Measurements from ENCODE around the gene PPP2R3B. TPM values are rescaled to one million over a fixed set of nuclear protein-coding genes. Genes with fewer than 3 reads are reported as not detected.

The PPP2R3B gene
- total RNA-seq, 4 donors from 2014 or later = 4.0 to 65.2 (median 13.1) TPM

DNA sequence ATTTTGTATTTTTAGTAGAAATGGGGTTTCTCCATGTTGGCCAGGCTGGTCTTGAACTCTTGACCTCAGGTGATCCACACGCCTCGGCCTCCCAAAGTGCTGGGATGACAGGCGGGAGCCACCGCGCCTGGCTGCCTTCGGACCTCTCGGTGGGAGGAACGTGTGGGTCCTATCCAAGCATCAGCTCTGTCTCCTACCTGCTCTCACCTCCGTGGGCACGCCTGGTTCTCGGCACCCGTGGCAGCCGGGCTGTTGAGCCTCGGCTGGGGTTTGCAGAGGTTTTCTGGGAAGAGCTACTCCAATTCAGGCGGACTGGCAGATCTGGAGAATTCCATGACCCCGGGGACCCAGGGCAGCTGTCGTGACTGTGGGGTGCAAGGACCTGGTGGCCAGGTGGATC, 23.6 kb upstream of the PPP2R3B start:
- DNase-seq = no peak
- peaks cover 0 to 8% (median 0%) of the 10 kb centered on the region in 4 donors for H3K4me1 ChIP-seq
- H3K9me3 ChIP-seq = no peaks in the 10 kb centered on the region
- H3K27ac ChIP-seq = no peak overlapping the region
- H3K27me3 ChIP-seq = no peaks in the 10 kb centered on the region
- no peaks in the 10 kb centered on the region for H3K36me3 ChIP-seq
- TF ChIP-seq, protein P1, sequence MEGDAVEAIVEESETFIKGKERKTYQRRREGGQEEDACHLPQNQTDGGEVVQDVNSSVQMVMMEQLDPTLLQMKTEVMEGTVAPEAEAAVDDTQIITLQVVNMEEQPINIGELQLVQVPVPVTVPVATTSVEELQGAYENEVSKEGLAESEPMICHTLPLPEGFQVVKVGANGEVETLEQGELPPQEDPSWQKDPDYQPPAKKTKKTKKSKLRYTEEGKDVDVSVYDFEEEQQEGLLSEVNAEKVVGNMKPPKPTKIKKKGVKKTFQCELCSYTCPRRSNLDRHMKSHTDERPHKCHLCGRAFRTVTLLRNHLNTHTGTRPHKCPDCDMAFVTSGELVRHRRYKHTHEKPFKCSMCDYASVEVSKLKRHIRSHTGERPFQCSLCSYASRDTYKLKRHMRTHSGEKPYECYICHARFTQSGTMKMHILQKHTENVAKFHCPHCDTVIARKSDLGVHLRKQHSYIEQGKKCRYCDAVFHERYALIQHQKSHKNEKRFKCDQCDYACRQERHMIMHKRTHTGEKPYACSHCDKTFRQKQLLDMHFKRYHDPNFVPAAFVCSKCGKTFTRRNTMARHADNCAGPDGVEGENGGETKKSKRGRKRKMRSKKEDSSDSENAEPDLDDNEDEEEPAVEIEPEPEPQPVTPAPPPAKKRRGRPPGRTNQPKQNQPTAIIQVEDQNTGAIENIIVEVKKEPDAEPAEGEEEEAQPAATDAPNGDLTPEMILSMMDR (IDR thresholded peaks at IDR 0.05) = no peak
- no peak for TF ChIP-seq POLR2A (IDR thresholded peaks at IDR 0.05)
- H3K4me3 ChIP-seq = no peak overlapping the region

GRCh38 chrX:405149-405548, 18.4 kb upstream of the PPP2R3B start:
- TF ChIP-seq POLR2A (IDR thresholded peaks at IDR 0.05) = no peak
- TF ChIP-seq, protein P1 (IDR thresholded peaks at IDR 0.05) = no peak
- no peaks in the 10 kb centered on the region for H3K9me3 ChIP-seq
- no peak for DNase-seq
- H3K4me1 ChIP-seq = no peaks in the 10 kb centered on the region
- H3K27ac ChIP-seq = no peak overlapping the region
- no peaks in the 10 kb centered on the region for H3K27me3 ChIP-seq
- H3K36me3 ChIP-seq = no peaks in the 10 kb centered on the region
- no peak overlapping the region for H3K4me3 ChIP-seq

DNA sequence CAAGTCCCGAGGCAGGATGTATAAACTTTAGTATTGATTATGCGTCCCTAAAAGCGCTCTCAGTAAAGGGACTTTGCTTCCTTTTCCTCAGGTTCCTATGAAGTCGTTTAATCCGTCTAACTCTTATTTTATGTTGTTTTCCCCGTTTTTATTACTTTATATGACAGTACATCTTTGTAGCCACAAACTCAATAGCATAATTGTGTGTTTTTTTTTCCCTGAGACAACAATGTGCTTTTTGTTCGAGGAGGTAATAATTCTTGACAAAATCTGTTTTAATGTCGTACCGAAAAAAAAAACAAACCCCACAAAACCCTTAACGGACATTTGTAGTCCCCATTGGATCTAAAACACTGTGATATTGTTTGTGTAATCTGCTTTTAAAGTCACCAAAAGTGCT, 17.9 kb upstream of the PPP2R3B start:
- no peak overlapping the region for H3K4me3 ChIP-seq
- no peaks in the 10 kb centered on the region for H3K27me3 ChIP-seq
- H3K27ac ChIP-seq = no peak overlapping the region
- TF ChIP-seq POLR2A (IDR thresholded peaks at IDR 0.05) = no peak
- TF ChIP-seq, protein P1 (IDR thresholded peaks at IDR 0.05) = no peak
- no peaks in the 10 kb centered on the region for H3K4me1 ChIP-seq
- H3K36me3 ChIP-seq = no peaks in the 10 kb centered on the region
- no peak for DNase-seq
- H3K9me3 ChIP-seq = no peaks in the 10 kb centered on the region

DNA sequence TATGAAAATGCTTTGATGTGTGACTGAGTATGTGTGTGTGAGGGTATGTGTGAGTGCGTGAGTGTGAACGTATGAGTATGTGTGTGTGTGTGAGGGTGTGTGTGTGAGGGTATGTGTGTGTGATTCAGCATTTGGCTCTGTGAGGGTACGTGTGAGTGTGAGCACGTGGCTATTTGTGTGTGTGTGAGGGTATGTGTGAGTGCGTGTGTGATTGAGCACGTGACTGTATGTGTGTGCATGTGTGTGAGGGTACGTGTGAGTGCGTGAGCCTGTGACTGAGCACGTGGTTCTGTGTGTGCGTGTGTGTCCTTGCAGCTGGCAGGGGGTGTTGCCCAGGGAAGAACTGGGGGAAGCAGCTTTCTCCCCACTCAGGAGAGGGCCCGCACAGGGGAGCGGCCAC, 16.1 kb upstream of the PPP2R3B start:
- Histone ChIP-seq H3K36me3 (no peaks in the 10 kb centered on the region), H3K4me1 (no peaks in the 10 kb centered on the region), H3K27ac (no peak overlapping the region), H3K9me3 (no peaks in the 10 kb centered on the region), H3K27me3 (no peaks in the 10 kb centered on the region), H3K4me3 (no peak overlapping the region)
- DNase-seq = no peak
- no peak for TF ChIP-seq POLR2A (IDR thresholded peaks at IDR 0.05)
- TF ChIP-seq, protein P1 (IDR thresholded peaks at IDR 0.05) = no peak

DNA sequence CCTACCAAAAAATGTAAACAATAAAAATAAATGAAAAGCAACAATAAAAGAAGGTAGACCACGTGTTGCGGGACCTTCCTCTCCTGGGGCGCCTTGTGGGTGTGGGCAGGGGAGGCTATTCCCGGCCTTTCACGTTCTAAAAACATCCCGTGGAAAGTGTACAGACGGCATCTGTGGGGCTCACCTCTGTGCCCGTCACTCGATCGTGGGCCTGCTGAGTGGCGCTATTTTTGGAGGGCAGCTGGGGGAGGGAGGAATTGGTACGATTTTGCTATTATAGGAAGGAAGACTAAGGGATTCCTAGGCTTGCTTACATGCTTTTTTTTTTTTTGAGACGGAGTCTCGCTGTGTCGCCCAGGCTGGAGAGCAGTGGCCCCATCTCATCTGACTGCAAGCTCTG, 13.6 kb upstream of the PPP2R3B start:
- no peak for DNase-seq
- no peaks in the 10 kb centered on the region for H3K9me3 ChIP-seq
- no peaks in the 10 kb centered on the region for H3K27me3 ChIP-seq
- no peak for TF ChIP-seq POLR2A (IDR thresholded peaks at IDR 0.05)
- TF ChIP-seq, protein P1 (IDR thresholded peaks at IDR 0.05) = no peak
- no peaks in the 10 kb centered on the region for H3K4me1 ChIP-seq
- H3K4me3 ChIP-seq = no peak overlapping the region
- H3K27ac ChIP-seq = no peak overlapping the region
- H3K36me3 ChIP-seq = no peaks in the 10 kb centered on the region

GRCh38 chrX:397575-397974, 10.9 kb upstream of the PPP2R3B start:
- no peak for TF ChIP-seq POLR2A (IDR thresholded peaks at IDR 0.05)
- TF ChIP-seq, protein P1 (IDR thresholded peaks at IDR 0.05) = no peak
- DNase-seq = no peak
- no peak overlapping the region for H3K4me3 ChIP-seq

More at GRCh38 chrX:397575-397974, 10.9 kb upstream of the PPP2R3B start:
- H3K27ac ChIP-seq = no peak overlapping the region
- H3K4me1 ChIP-seq = no peaks in the 10 kb centered on the region
- H3K27me3 ChIP-seq = no peaks in the 10 kb centered on the region
- H3K36me3 ChIP-seq = no peaks in the 10 kb centered on the region
- no peaks in the 10 kb centered on the region for H3K9me3 ChIP-seq

Measured in Peyer's patch (tissue), 4 donors.